Kidney (tissue), 14 donors: Measurements from ENCODE around the gene DNAJC18. TPM values are rescaled to one million over a fixed set of nuclear protein-coding genes. Genes with fewer than 3 reads are reported as not detected.

Experiments used
- DNase-seq, 5 donors: peaks; one replicate each; pipeline ENCODE4 v3.0.0-alpha.2; 2013 to 2020
- FAIRE-seq: peaks from 2 replicates; lab custom pipeline; 2012; peaks lifted over from hg19 to GRCh38; lab: Jason Lieb, UNC
- H3K27ac ChIP-seq, 2 donors: one replicate each; pipeline ENCODE4 v1.7.0; 2013; ENCODE audit warnings: low read depth in 2 of 2, low read length in 2 of 2, inconsistent platforms in 1 of 2
- H3K27me3 ChIP-seq: one replicate; pipeline ENCODE4 v1.7.1; 2013; ENCODE audit warnings: low read length, inconsistent platforms; ENCODE audit not compliant: control insufficient read depth, insufficient read depth
- H3K36me3 ChIP-seq, 3 donors: one replicate each; pipeline versions ENCODE4 v1.7.0 to v1.7.1; 2013; ENCODE audit warnings: low read length in 3 of 3, control low read depth in 1 of 3, inconsistent platforms in 1 of 3; ENCODE audit not compliant: insufficient read depth in 3 of 3, control insufficient read depth in 2 of 3
- H3K4me1 ChIP-seq, 3 donors: one replicate each; pipeline versions ENCODE4 v1.7.0 to v1.7.1; 2013; ENCODE audit warnings: low read length in 3 of 3, inconsistent platforms in 1 of 3, low read depth in 1 of 3; ENCODE audit not compliant: control insufficient read depth in 2 of 3, insufficient read depth in 2 of 3
- H3K4me3 ChIP-seq, 3 donors: one replicate each; pipeline versions ENCODE4 v1.7.0 to v1.8.1; 2013; ENCODE audit warnings: low read length in 3 of 3, control low read depth in 1 of 3, inconsistent platforms in 1 of 3
- H3K9ac ChIP-seq, 3 donors: one replicate each; pipeline versions ENCODE4 v1.7.0 to v1.7.1; 2013; ENCODE audit warnings: low read length in 3 of 3, control low read depth in 1 of 3, inconsistent platforms in 1 of 3
- H3K9me3 ChIP-seq, 3 donors: one replicate each; pipeline versions ENCODE4 v1.7.0 to v1.7.1; 2013; ENCODE audit warnings: low read length in 3 of 3, control low read depth in 1 of 3, inconsistent platforms in 1 of 3; ENCODE audit not compliant: control insufficient read depth in 2 of 3, insufficient read depth in 1 of 3
- CTCF ChIP-seq: IDR thresholded peaks from 3 replicates; pipeline ENCODE4 v1.5.1; 2012; ENCODE audit warnings: mild to moderate bottlenecking, moderate library complexity, borderline replicate concordance; ENCODE audit not compliant: insufficient read depth; ENCODE audit errors: extremely low read depth
- intact Hi-C: fragments of 100-400 bp; cut with DNase I; formaldehyde crosslinking; loops from one replicate; pipeline ENCODE4 v1.11.1; 2022
- polyA plus RNA-seq: library from polyadenylated mRNA; stranded (reverse); fragments of 350-450 nt; fragmentation: Illumina TruSeq; extraction: RNeasy Lipid Tissue Mini Kit (QIAGEN cat#74804); gene quantifications from one replicate; pipeline ENCODE4 v1.2.3, GENCODE V29; 2014; ENCODE audit warnings: low read depth, low replicate concordance; ENCODE audit not compliant: insufficient read depth
- total RNA-seq: library from RNA; stranded (reverse); fragmentation: NEBNext Ultra II Directional; extraction: Animal tissue kit (Norgen Biotek cat#: 25700); gene quantifications from one replicate; pipeline ENCODE4 v1.2.1, GENCODE V29; 2021
- donor health status: control.
- donor health status: control.
- donor health status: control.
- donor health status: control.
- donor health status: control.
- donor health status: DM: yes; HTN: yes; CAD: no.
- donor health status: Normal renal cell carcinoma (clear cell type).

The DNAJC18 gene
- total and polyA plus RNA-seq, 2 donors from 2014 or later = 3.9 to 13.7 TPM

- peak overlapping the region; percentile 53 to 87 (median 70) for H3K9ac ChIP-seq
- peak overlapping the region; percentile 95 for H3K27ac ChIP-seq
- FAIRE-seq (no peak), DNase-seq (no peak)
- H3K4me1 ChIP-seq = peaks cover 3 to 25% (median 11%) of the 10 kb centered on the region in 3 donors
- no peak for TF ChIP-seq CTCF
- H3K36me3 ChIP-seq = no peaks in the 10 kb centered on the region
- intact Hi-C loops = no loop called here
- H3K9me3 ChIP-seq = no peaks in the 10 kb centered on the region
- H3K27me3 ChIP-seq = no peaks in the 10 kb centered on the region
- peak overlapping the region; percentile 72 to 86 (median 75) for H3K4me3 ChIP-seq
These were observed 35.9 kb downstream of the DNAJC18 start for GRCh38 chr5:139403418-139403786.

- Histone ChIP-seq H3K9me3 (no peaks in the 10 kb centered on the region), H3K36me3 (no peaks in the 10 kb centered on the region), H3K4me1 (peaks cover 3 to 25% (median 11%) of the 10 kb centered on the region in 3 donors), H3K9ac (no peak overlapping the region), H3K4me3 (peak overlapping the region in 1 of 3 donors; percentile 72), H3K27ac (no peak overlapping the region), H3K27me3 (no peaks in the 10 kb centered on the region)
- no peak for FAIRE-seq
- peak in 1 of 5 donors; percentile 29 for DNase-seq
- intact Hi-C loops = no loop called here
- TF ChIP-seq CTCF = no peak
These were observed 36.7 kb downstream of the DNAJC18 start for GRCh38 chr5:139402561-139403158.

GRCh38 chr5:139401546-139401945 lies 37.8 kb downstream of the DNAJC18 start:
- peaks cover 3 to 16% (median 11%) of the 10 kb centered on the region in 3 donors for H3K4me1 ChIP-seq
- FAIRE-seq (no peak), DNase-seq (peak in 1 of 5 donors; percentile 48)
- no peaks in the 10 kb centered on the region for H3K36me3 ChIP-seq
- no peak overlapping the region for H3K27ac ChIP-seq
- TF ChIP-seq CTCF = no peak
- no peak overlapping the region for H3K4me3 ChIP-seq
- intact Hi-C loops = no loop called here
- no peaks in the 10 kb centered on the region for H3K27me3 ChIP-seq
- no peak overlapping the region for H3K9ac ChIP-seq
- H3K9me3 ChIP-seq = no peaks in the 10 kb centered on the region
